Natural killer cell (primary cell): ENCODE measurements around the gene CEACAM3. TPM values are rescaled to one million over a fixed set of nuclear protein-coding genes. Genes with fewer than 3 reads are reported as not detected.

Source experiments
- ATAC-seq, 3 donors: fragments of 150-1000 bp in 2 of 3; fragments of 200-7000 bp in 1 of 3; cut with Tn5 transposase; 1 replicate in 1 of 3; 2 replicates in 2 of 3; pipeline ENCODE4 v1.10.0; 2021; ENCODE audit warnings: mild to moderate bottlenecking in 2 of 3, moderate library complexity in 2 of 3
- DNase-seq, 2 donors: peaks; one replicate each; pipeline versions ENCODE4 v3.0.0 to v3.0.0-alpha.2; 2013 to 2021; ENCODE audit warnings: mixed read lengths in 1 of 2
- H3K27ac ChIP-seq: one replicate; pipeline ENCODE4 v1.5.1; 2013; ENCODE audit warnings: mild to moderate bottlenecking, low read length
- H3K27me3 ChIP-seq: one replicate; pipeline ENCODE4 v1.6.1; 2013; ENCODE audit warnings: low read length; ENCODE audit not compliant: control insufficient read depth, insufficient read depth
- H3K36me3 ChIP-seq: one replicate; pipeline ENCODE4 v1.6.1; 2013; ENCODE audit warnings: low read length; ENCODE audit not compliant: control insufficient read depth, insufficient read depth
- H3K4me1 ChIP-seq: one replicate; pipeline ENCODE4 v1.6.1; 2013; ENCODE audit warnings: low read length; ENCODE audit not compliant: control insufficient read depth, insufficient read depth
- H3K4me3 ChIP-seq: one replicate; pipeline ENCODE4 v1.5.1; 2013; ENCODE audit warnings: low read length
- H3K9me3 ChIP-seq: one replicate; pipeline ENCODE4 v1.6.1; 2013; ENCODE audit warnings: low read length; ENCODE audit not compliant: control insufficient read depth, insufficient read depth
- H3K27ac Mint-ChIP-seq, 2 donors: one replicate each; pipeline ENCODE4 v1.8.0; 2022; ENCODE audit warnings: mild to moderate bottlenecking in 2 of 2, mixed read lengths in 2 of 2, moderate library complexity in 1 of 2
- H3K27me3 Mint-ChIP-seq, 2 donors: one replicate each; pipeline ENCODE4 v1.8.0; 2022; ENCODE audit warnings: low read depth in 2 of 2, mixed read lengths in 2 of 2
- H3K36me3 Mint-ChIP-seq: one replicate; pipeline ENCODE4 v1.8.0; 2022; ENCODE audit warnings: mixed read lengths
- H3K4me1 Mint-ChIP-seq, 2 donors: one replicate each; pipeline ENCODE4 v1.8.0; 2022; ENCODE audit warnings: mixed read lengths in 2 of 2
- H3K4me3 Mint-ChIP-seq: one replicate; pipeline ENCODE4 v1.8.0; 2022; ENCODE audit warnings: mild to moderate bottlenecking, moderate library complexity, mixed read lengths
- H3K9me3 Mint-ChIP-seq, 2 donors: one replicate each; pipeline ENCODE4 v1.8.0; 2022; ENCODE audit warnings: mixed read lengths in 2 of 2
- CTCF ChIP-seq: fragments of 200-600 bp; IDR thresholded peaks from one replicate; pipeline ENCODE4 v1.8.0; 2022; ENCODE audit warnings: antibody characterized with exemption
- WGBS: methylation state at CpG from one replicate; pipeline ENCODE4 v1.1.7; 2013; ENCODE audit warnings: missing lambda C conversion rate; ENCODE audit not compliant: insufficient coverage; 5-methylcytosine and 5-hydroxymethylcytosine counted together
- intact Hi-C: fragments of 100-400 bp; cut with micrococcal nuclease; formaldehyde crosslinking; loops from one replicate; pipeline ENCODE4 v1.14.2; 2022
- total RNA-seq, 4 donors: library from RNA; stranded (reverse); fragments of 120-200 nt in 1 of 4; gene quantifications; one replicate each; pipeline versions ENCODE4 v1.2.3 to v1.2.4, GENCODE V29; 2013 to 2022

The CEACAM3 gene
- total RNA-seq, 3 donors from 2014 or later (not counting 1 experiment from before 2014, with no cell fraction given): 1.3 to 1.7 TPM; not detected in 1

GRCh38 chr19:41783612-41784011, 12.8 kb upstream of the CEACAM3 start:
- no peak overlapping the region for H3K4me3 ChIP-seq
- no peak for TF ChIP-seq CTCF
- H3K27ac ChIP-seq: no peak overlapping the region
- no peaks in the 10 kb centered on the region for H3K36me3 Mint-ChIP-seq
- no peaks in the 10 kb centered on the region for H3K9me3 Mint-ChIP-seq
- H3K4me3 Mint-ChIP-seq: no peak overlapping the region
- peaks cover 15 to 18% of the 10 kb centered on the region in 2 donors for H3K4me1 Mint-ChIP-seq
- DNase-seq: no peak
- peaks cover 2% of the 10 kb centered on the region for H3K27me3 ChIP-seq
- H3K27me3 Mint-ChIP-seq: peaks cover 25 to 32% of the 10 kb centered on the region in 2 donors
- intact Hi-C loops: no loop called here
- 23% methylated on average over 5 of the region's 5 CpGs for WGBS
- no peak overlapping the region for H3K27ac Mint-ChIP-seq
- H3K4me1 ChIP-seq: peaks cover 12% of the 10 kb centered on the region
- ATAC-seq: no peak
- H3K36me3 ChIP-seq: no peaks in the 10 kb centered on the region
- H3K9me3 ChIP-seq: no peaks in the 10 kb centered on the region

- no peak overlapping the region for H3K27ac ChIP-seq
- peaks cover 25 to 37% of the 10 kb centered on the region in 2 donors for H3K27me3 Mint-ChIP-seq
- H3K36me3 Mint-ChIP-seq: no peaks in the 10 kb centered on the region
- WGBS: 0% methylated on average over 1 of the region's 3 CpGs
- intact Hi-C loops: no loop called here
- H3K9me3 ChIP-seq: no peaks in the 10 kb centered on the region
- TF ChIP-seq CTCF: no peak
- no peak overlapping the region for H3K27ac Mint-ChIP-seq
- peaks cover 12% of the 10 kb centered on the region for H3K4me1 ChIP-seq
- no peaks in the 10 kb centered on the region for H3K36me3 ChIP-seq
- H3K4me3 Mint-ChIP-seq: peak overlapping the region; percentile 3
- no peak overlapping the region for H3K4me3 ChIP-seq
- ATAC-seq (no peak), DNase-seq (no peak)
- no peaks in the 10 kb centered on the region for H3K9me3 Mint-ChIP-seq
- peaks cover 15 to 18% of the 10 kb centered on the region in 2 donors for H3K4me1 Mint-ChIP-seq
- peaks cover 2% of the 10 kb centered on the region for H3K27me3 ChIP-seq
Measured at GRCh38 chr19:41784312-41784711, 12.1 kb upstream of the CEACAM3 start.

- Histone ChIP-seq H3K4me3 (no peak overlapping the region), H3K36me3 (no peaks in the 10 kb centered on the region), H3K27ac (no peak overlapping the region), H3K4me1 (peaks cover 12% of the 10 kb centered on the region), H3K27me3 (peaks cover 2% of the 10 kb centered on the region), H3K9me3 (no peaks in the 10 kb centered on the region)
- peaks cover 15 to 18% of the 10 kb centered on the region in 2 donors for H3K4me1 Mint-ChIP-seq
- DNase-seq: peak in 1 of 2 donors; percentile 29
- no peaks in the 10 kb centered on the region for H3K36me3 Mint-ChIP-seq
- H3K9me3 Mint-ChIP-seq: no peaks in the 10 kb centered on the region
- ATAC-seq: peak in 1 of 3 donors; percentile 70
- H3K4me3 Mint-ChIP-seq: peak overlapping the region; percentile 3
- H3K27ac Mint-ChIP-seq: no peak overlapping the region
- WGBS: 3% methylated on average over 1 of the region's 4 CpGs
- intact Hi-C loops: loop anchor here (1.0 kb wide), 1 partner anchor 31 kb away; no protein-coding TSS in a partner anchor
- peaks cover 26 to 38% of the 10 kb centered on the region in 2 donors for H3K27me3 Mint-ChIP-seq
- no peak for TF ChIP-seq CTCF
Measured at GRCh38 chr19:41784743-41785142, 11.6 kb upstream of the CEACAM3 start.

- no peaks in the 10 kb centered on the region for H3K9me3 ChIP-seq
- H3K9me3 Mint-ChIP-seq: no peaks in the 10 kb centered on the region
- no peaks in the 10 kb centered on the region for H3K36me3 ChIP-seq
- no peaks in the 10 kb centered on the region for H3K36me3 Mint-ChIP-seq
- ATAC-seq (peak; percentile 85 to 96 (median 95)), DNase-seq (peak; percentile 43 to 93)
- H3K4me1 ChIP-seq: peaks cover 12% of the 10 kb centered on the region
- WGBS: 0% methylated on average over 9 of the region's 10 CpGs
- no peak overlapping the region for H3K4me3 ChIP-seq
- peaks cover 18 to 32% of the 10 kb centered on the region in 2 donors for H3K27me3 Mint-ChIP-seq
- intact Hi-C loops: loop anchor here (1.0 kb wide), 1 partner anchor 32 kb away; no protein-coding TSS in a partner anchor
- H3K27ac Mint-ChIP-seq: no peak overlapping the region
- no peak overlapping the region for H3K27ac ChIP-seq
- H3K4me1 Mint-ChIP-seq: peaks cover 15 to 18% of the 10 kb centered on the region in 2 donors
- peak overlapping the region; percentile 43 for H3K4me3 Mint-ChIP-seq
- H3K27me3 ChIP-seq: peaks cover 2% of the 10 kb centered on the region
- TF ChIP-seq CTCF: peak; percentile 83
Measured at GRCh38 chr19:41785653-41786052, 10.7 kb upstream of the CEACAM3 start.
